Posterior cingulate gyrus (tissue), 11 donors: Measurements from ENCODE around the gene RAPGEF2.
A peak's percentile ranks its signal among the peaks of the same experiment; 100 is the strongest.

Experiments used
- DNase-seq, 10 donors: peaks; one replicate each; pipeline versions ENCODE4 v3.0.0 to v3.0.0-alpha.2; 2020 to 2021; ENCODE audit warnings: mixed read lengths in 3 of 10
- intact Hi-C: fragments of 100-400 bp; cut with DNase I; formaldehyde crosslinking; loops from one replicate; pipeline ENCODE4 v1.15.1; 2023

Gene RAPGEF2

GRCh38 chr4:159382856-159383561 lies 280.1 kb downstream of the RAPGEF2 start:
- no peak for DNase-seq
- intact Hi-C loops, result no loop called here

- intact Hi-C loops, result no loop called here
- no peak for DNase-seq
Observed at GRCh38 chr4:159383562-159383931, 280.7 kb downstream of the RAPGEF2 start.

DNA sequence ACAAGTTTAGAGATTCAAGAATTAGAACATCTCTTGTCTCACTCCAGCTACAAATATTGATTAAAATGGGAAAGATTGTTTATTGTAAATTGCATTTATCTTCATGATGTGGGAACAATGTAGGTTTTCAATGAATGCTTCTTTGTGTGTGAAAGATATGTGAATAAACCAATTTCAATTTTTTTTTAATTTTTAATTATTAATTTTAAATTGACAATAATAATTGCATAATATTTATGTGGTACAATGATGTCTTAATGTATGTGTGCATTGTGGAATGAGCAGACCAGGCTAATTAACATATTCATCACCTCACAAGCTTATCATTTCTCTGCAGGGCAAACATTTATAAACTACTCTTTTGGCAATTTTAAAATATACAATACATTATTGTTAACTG lies 281.1 kb downstream of the RAPGEF2 start:
- DNase-seq, result no peak
- intact Hi-C loops, result no loop called here

DNA sequence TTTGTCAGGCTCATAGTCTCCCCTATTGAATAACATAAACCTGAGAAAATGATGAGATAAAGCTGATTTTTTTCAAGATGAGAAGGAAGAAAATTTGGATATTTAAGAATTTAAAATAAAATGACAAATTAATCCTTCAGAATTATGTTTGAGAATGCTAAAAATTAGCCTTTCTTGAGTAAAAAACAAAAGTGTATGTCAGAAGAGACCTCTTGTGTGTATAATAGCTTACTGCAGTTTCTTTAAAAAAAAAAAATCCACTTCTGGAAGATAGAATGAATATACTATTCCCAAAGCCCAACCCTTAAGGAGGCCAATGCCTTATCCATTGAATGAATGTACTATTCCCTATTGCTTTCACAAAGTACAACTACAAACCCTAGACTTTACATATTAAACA lies 281.8 kb downstream of the RAPGEF2 start:
- intact Hi-C loops, result no loop called here
- no peak for DNase-seq

GRCh38 chr4:159386620-159387019 lies 283.7 kb downstream of the RAPGEF2 start:
- no peak for DNase-seq
- intact Hi-C loops, result no loop called here

DNA sequence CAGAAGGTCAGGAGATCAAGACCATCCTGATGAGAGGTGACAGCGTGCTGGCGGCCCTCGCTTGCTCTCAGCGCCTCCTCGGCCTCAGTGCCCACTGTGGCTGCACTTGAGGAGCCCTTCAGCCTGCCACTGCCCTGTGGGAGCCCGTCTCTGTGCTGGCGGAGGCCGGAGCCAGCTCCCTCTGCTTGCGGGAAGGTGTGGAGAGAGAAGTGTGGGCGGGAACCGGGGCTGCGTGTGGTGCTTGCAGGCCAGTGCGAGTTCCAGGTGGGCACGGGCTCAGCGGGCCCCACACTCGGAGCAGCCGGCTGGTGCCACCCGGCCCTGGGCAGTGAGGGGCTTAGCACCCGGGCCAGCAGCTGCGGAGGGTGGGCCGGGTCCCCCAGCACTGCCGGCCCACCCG lies 286.9 kb downstream of the RAPGEF2 start:
- DNase-seq, result peak in 1 of 10 donors; percentile 84
- intact Hi-C loops, result no loop called here

DNA sequence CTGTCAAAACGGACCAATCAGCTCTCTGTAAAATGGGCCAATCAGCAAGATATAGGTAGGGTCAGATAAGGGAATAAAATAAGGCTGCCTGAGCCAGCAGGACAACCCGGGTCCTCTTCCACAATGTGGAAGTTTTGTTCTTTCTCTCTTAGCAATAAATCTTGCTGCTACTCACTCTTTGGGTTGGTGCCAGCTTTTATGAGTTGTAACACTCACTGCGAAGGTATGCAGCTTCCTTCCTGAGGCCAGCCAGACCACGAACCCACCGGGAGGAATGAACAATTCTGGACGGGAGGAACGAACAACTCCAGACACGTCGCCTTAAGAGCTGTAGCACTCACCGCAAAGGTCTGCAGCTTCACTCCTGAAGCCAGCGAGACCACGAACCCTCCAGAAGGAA lies 287.8 kb downstream of the RAPGEF2 start:
- no peak for DNase-seq
- intact Hi-C loops, result no loop called here

DNA sequence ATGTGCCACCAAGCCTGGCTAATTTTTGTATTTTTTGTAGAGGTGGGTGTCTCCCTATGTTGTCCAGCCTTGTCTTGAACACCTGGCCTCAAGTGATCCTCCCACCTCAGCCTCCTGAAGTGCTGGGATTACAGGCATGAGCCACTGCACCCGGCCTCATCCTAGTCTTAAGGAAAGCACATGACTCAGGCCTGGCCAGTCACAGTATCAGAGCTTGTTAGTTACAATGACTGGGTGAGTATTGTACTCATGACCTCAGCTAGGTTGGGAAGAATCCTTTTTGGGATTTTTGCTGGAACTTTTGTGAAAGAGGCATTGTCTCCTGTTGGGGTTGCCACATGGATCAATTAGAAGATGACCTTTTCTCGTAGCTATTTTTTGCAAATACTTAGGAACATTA lies 292.8 kb downstream of the RAPGEF2 start:
- DNase-seq, result no peak
- intact Hi-C loops, result no loop called here

- no peak for DNase-seq
- intact Hi-C loops, result no loop called here
Observed at GRCh38 chr4:159396151-159396550, 293.3 kb downstream of the RAPGEF2 start.

- intact Hi-C loops, result no loop called here
- no peak for DNase-seq
Observed at GRCh38 chr4:159398236-159398638, 295.4 kb downstream of the RAPGEF2 start.

GRCh38 chr4:159400558-159401225 lies 297.8 kb downstream of the RAPGEF2 start:
- intact Hi-C loops, result no loop called here
- peak in 8 of 10 donors; percentile 62 to 95 (median 77) for DNase-seq

DNA sequence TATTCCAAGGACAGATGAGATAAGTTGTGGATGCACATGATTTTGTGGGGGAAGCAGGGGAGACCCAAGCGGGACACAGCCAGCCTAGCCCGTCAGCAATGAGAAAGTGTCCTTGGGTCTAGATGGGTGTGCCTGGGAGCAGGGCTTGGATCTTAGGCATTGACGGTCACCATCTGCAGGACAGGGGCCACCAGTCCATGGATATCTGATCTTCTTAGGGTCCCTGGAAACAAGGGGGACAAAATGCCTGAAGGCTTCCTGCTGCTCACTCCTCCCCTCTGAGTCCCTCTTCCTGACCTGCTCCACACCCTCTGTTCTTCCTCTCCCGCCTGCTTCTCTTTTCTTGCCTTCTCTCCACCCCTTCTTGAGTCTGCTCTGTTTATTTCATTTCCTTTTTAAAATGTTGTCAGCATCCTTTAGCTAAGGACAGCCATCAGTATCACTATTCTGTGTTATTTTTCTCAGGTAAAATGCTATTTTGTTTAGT lies 298.4 kb downstream of the RAPGEF2 start:
- intact Hi-C loops, result no loop called here
- DNase-seq, result no peak

GRCh38 chr4:159401791-159402380 lies 299.0 kb downstream of the RAPGEF2 start:
- intact Hi-C loops, result no loop called here
- no peak for DNase-seq
